HG02852 (cell line): Measurements from ENCODE around the gene PDPK1.
"Not testable (repeated sequence)": the region's sequence is repeated elsewhere in the genome, so short reads cannot be mapped to it uniquely, and the experiment has no call there.

ENCODE experiments used
- ATAC-seq: cut with Tn5 transposase; IDR thresholded peaks from one replicate; pipeline ENCODE4 v1.9.1; 2021; ENCODE audit warnings: mild to moderate bottlenecking, moderate library complexity; ENCODE audit not compliant: unreplicated experiment

PDPK1 gene

GRCh38 chr16:2539192-2539844 is 1.5 kb downstream of the PDPK1 start:
- ATAC-seq, result not testable (repeated sequence)

- not testable (repeated sequence) for ATAC-seq
Observed at GRCh38 chr16:2539845-2540458, 2.1 kb downstream of the PDPK1 start.

GRCh38 chr16:2540912-2541311 is 3.1 kb downstream of the PDPK1 start:
- not testable (repeated sequence) for ATAC-seq

- not testable (repeated sequence) for ATAC-seq
Observed at GRCh38 chr16:2541409-2541808, 3.6 kb downstream of the PDPK1 start.

- not testable (repeated sequence) for ATAC-seq
Observed at GRCh38 chr16:2543771-2544170, 6.0 kb downstream of the PDPK1 start.

- not testable (repeated sequence) for ATAC-seq
Observed at GRCh38 chr16:2550283-2550878, 12.6 kb downstream of the PDPK1 start.

GRCh38 chr16:2551420-2551889 is 13.6 kb downstream of the PDPK1 start:
- ATAC-seq, result not testable (repeated sequence)

GRCh38 chr16:2554709-2555425 is 17.0 kb downstream of the PDPK1 start:
- ATAC-seq, result not testable (repeated sequence)

GRCh38 chr16:2557150-2557549 is 19.3 kb downstream of the PDPK1 start:
- ATAC-seq, result not testable (repeated sequence)

- ATAC-seq, result not testable (repeated sequence)
Observed at GRCh38 chr16:2560131-2560797, 22.4 kb downstream of the PDPK1 start.

- not testable (repeated sequence) for ATAC-seq
Observed at GRCh38 chr16:2560798-2561133, 22.9 kb downstream of the PDPK1 start.

- not testable (repeated sequence) for ATAC-seq
Observed at GRCh38 chr16:2567506-2567905, 29.7 kb downstream of the PDPK1 start.

GRCh38 chr16:2568573-2568972 is 30.8 kb downstream of the PDPK1 start:
- ATAC-seq, result not testable (repeated sequence)

GRCh38 chr16:2572704-2573103 is 34.9 kb downstream of the PDPK1 start:
- not testable (repeated sequence) for ATAC-seq

GRCh38 chr16:2575839-2576238 is 38.0 kb downstream of the PDPK1 start:
- not testable (repeated sequence) for ATAC-seq

GRCh38 chr16:2577044-2577443 is 39.2 kb downstream of the PDPK1 start:
- not testable (repeated sequence) for ATAC-seq

GRCh38 chr16:2578905-2579304 is 41.1 kb downstream of the PDPK1 start:
- not testable (repeated sequence) for ATAC-seq

GRCh38 chr16:2580143-2580542 is 42.3 kb downstream of the PDPK1 start:
- not testable (repeated sequence) for ATAC-seq

GRCh38 chr16:2580818-2581217 is 43.0 kb downstream of the PDPK1 start:
- ATAC-seq, result not testable (repeated sequence)

GRCh38 chr16:2584729-2585650 is 47.2 kb downstream of the PDPK1 start:
- no peak for ATAC-seq
